K562 (cell line): ENCODE results near the gene EBI3.

Experiments used
- BHLHE40 ChIP-seq: IDR thresholded peaks from 2 replicates; pipeline ENCODE4 v1.6.1; 2011; ENCODE audit warnings: low read length, improper control_type of control experiment
- CTCF ChIP-seq, 3 experiments: IDR thresholded peaks in 2 of 3; conservative IDR thresholded peaks in 1 of 3; 2 replicates each; pipeline ENCODE4 v1.5.1; 2011 to 2012; ENCODE audit warnings: low read length in 3 of 3, mild to moderate bottlenecking in 3 of 3, control low read depth in 2 of 3, improper control_type of control experiment in 1 of 3, inconsistent platforms in 1 of 3, low read depth in 1 of 3, mixed read lengths in 1 of 3, moderate library complexity in 1 of 3; ENCODE audit not compliant: insufficient read depth in 2 of 3
- E2F4 ChIP-seq: sonication (generic); formaldehyde crosslinking; IDR thresholded peaks from 2 replicates; pipeline ENCODE4 v1.8.0; 2022; ENCODE audit warnings: mild to moderate bottlenecking, low read depth, missing genetic modification reagents
- EGR1 ChIP-seq: fragments of 450-650 bp; conservative IDR thresholded peaks from 2 replicates; pipeline ENCODE4 v1.6.1; 2017; ENCODE audit warnings: mild to moderate bottlenecking
- HNRNPL ChIP-seq: fragments of 200-400 bp; formaldehyde crosslinking; IDR thresholded peaks from 2 replicates; pipeline ENCODE4 v1.6.1; 2017; ENCODE audit warnings: low read depth, mild to moderate bottlenecking, low read length
- MAFG ChIP-seq: fragments of 450-650 bp; conservative IDR thresholded peaks from 2 replicates; pipeline ENCODE4 v1.6.1; 2016; ENCODE audit warnings: missing genetic modification characterization, missing compliant biosample characterization
- MAX ChIP-seq: sonication (generic); formaldehyde crosslinking; IDR thresholded peaks from 2 replicates; pipeline ENCODE4 v1.9.0; 2022; ENCODE audit warnings: mild to moderate bottlenecking, missing genetic modification reagents
- PRPF4 ChIP-seq: fragments of 200-400 bp; formaldehyde crosslinking; IDR thresholded peaks from one replicate; pipeline ENCODE4 v1.6.1; 2017; ENCODE audit warnings: low read length, low read depth, mild to moderate bottlenecking; ENCODE audit not compliant: insufficient read depth, poor library complexity, severe bottlenecking
- TAF1 ChIP-seq: IDR thresholded peaks from 2 replicates; pipeline ENCODE4 v1.6.1; 2011; ENCODE audit warnings: mild to moderate bottlenecking, low read length, moderate library complexity; ENCODE audit not compliant: insufficient read depth, control insufficient read depth, severe bottlenecking; ENCODE audit errors: extremely low read depth
- TEAD1 ChIP-seq, 2 experiments: fragments of 450-650 bp in 1 of 2; sonication (generic) in 1 of 2; formaldehyde crosslinking; IDR thresholded peaks; 2 replicates each; pipeline versions ENCODE4 v1.4.0 to v1.8.0; 2020 to 2022; ENCODE audit warnings: mild to moderate bottlenecking in 2 of 2, missing genetic modification reagents in 1 of 2
- ZFP91 ChIP-seq: sonication (generic); formaldehyde crosslinking; IDR thresholded peaks from 2 replicates; pipeline ENCODE4 v1.8.0; 2022; ENCODE audit warnings: mild to moderate bottlenecking, missing genetic modification reagents
- ZNF655 ChIP-seq: fragments of 250-450 bp; sonication (Bioruptor Pico); IDR thresholded peaks from 2 replicates; pipeline ENCODE4 v1.5.0; 2021
- ZZZ3 ChIP-seq: fragments of 450-650 bp; IDR thresholded peaks from 2 replicates; pipeline ENCODE4 v1.6.1; 2016; ENCODE audit warnings: antibody characterized with exemption, mild to moderate bottlenecking, moderate library complexity

- TF ChIP-seq BHLHE40 = no peak
- TF ChIP-seq EGR1 = no peak
- TF ChIP-seq HNRNPL = no peak
- TF ChIP-seq E2F4 (CRISPR knock-in tag) = no peak
- no peak for TF ChIP-seq PRPF4
- TF ChIP-seq ZFP91 (CRISPR knock-in tag) = no peak
- no peak for TF ChIP-seq TAF1
- no peak for TF ChIP-seq ZZZ3
- no peak for TF ChIP-seq ZNF655 (CRISPR knock-in tag)
- TF ChIP-seq TEAD1 (CRISPR knock-in tag; IDR thresholded peaks at IDR 0.05) = no peak
- TF ChIP-seq MAFG (tag) = no peak
- no peak for TF ChIP-seq CTCF (IDR thresholded peaks at IDR 0.05 in 2 of 3, conservative IDR thresholded peaks at IDR 0.05 in 1 of 3; ENCODE audit: insufficient read depth in 2 of 3, low read depth in 1 of 3, low read length in 3 of 3)
- no peak for TF ChIP-seq MAX (CRISPR knock-in tag)
Measured at GRCh38 chr19:4228765-4229178, 551 bp upstream of the EBI3 start.
